ENCODE data around the gene DTHD1. TPM values are rescaled to one million over a fixed set of nuclear protein-coding genes. Genes with fewer than 3 reads are reported as not detected.

Gene DTHD1
- total and polyA plus RNA-seq, 2 of the 8 experiments (the other 6 are each of a cell fraction or from before 2014, with no cell fraction given): not detected

DNA sequence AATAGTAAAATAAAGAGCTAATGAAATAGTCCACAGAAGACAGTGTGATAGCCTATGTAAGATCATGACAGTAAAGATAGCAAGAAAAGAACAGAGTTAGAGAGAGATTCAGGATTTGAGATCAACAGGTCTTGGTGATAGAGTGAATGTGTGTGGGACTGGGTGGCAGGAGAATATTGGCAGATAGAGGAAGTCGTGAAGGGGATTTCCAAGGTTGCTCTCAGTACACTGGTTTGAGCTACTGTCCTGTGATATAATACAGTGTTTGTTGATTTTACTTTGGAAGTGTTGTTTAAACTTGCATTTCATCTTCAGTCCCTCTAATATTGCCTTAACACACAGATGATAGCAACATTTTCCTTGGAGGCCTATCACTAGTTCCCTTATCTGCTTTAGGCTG lies 44.1 kb downstream of the DTHD1 start (continued):
- no peak for TF ChIP-seq EGR1 (IDR thresholded peaks at IDR 0.05; ENCODE audit: borderline replicate concordance, low read depth, low read length)
- TF ChIP-seq RNF2 (IDR thresholded peaks at IDR 0.05; ENCODE audit: borderline replicate concordance, low read depth, low read length, missing control alignments, poor library complexity, severe bottlenecking): no peak
- TF ChIP-seq SIX5 (IDR thresholded peaks at IDR 0.05; ENCODE audit: low read depth, low read length): no peak
- TF ChIP-seq MAFK (IDR thresholded peaks at IDR 0.05; ENCODE audit: low read depth, low read length): no peak
- no peak for TF ChIP-seq NANOG (IDR thresholded peaks at IDR 0.05; ENCODE audit: insufficient read depth, low read depth, low read length, poor library complexity, severe bottlenecking)
